Panc1 (cell line): ENCODE measurements around the gene CUL9. TPM values are rescaled to one million over a fixed set of nuclear protein-coding genes. Genes with fewer than 3 reads are reported as not detected.

ENCODE experiments used
- ATAC-seq: fragments of 200-7000 bp; cut with Tn5 transposase; 2 replicates; pipeline ENCODE4 v1.9.1; 2020; ENCODE audit warnings: mild to moderate bottlenecking, moderate library complexity
- BruUV-seq: library from RNA; stranded (reverse); fragments of 400-500 nt; replicated peaks from 2 replicates; lab custom pipeline; 2021; lab: Mats Ljungman, UMichigan
- CTCF ChIA-PET: fragments of 300-600 bp; sonication (Branson Sonifier 250); formaldehyde crosslinking; loops from one replicate; lab custom pipeline; 2022; ENCODE audit warnings: antibody characterized with exemption; lab: Charles Lee
- POLR2A ChIA-PET: fragments of 300-600 bp; sonication (Branson Sonifier 250); formaldehyde crosslinking; loops from one replicate; lab custom pipeline; 2022; ENCODE audit warnings: antibody characterized with exemption; lab: Charles Lee
- DNase-seq: peaks from one replicate; pipeline ENCODE4 v3.0.0-alpha.2; 2010; ENCODE audit warnings: low read depth, low spot score
- H3K27ac ChIP-seq: 2 replicates; pipeline ENCODE4 v1.5.1; 2011; ENCODE audit warnings: mild to moderate bottlenecking, low read length, inconsistent platforms
- H3K27me3 ChIP-seq: fragments of 200-500 bp; sonication (Bioruptor generic); 2 replicates; pipeline ENCODE4 v1.6.0; 2014; ENCODE audit warnings: low read length, inconsistent platforms; ENCODE audit not compliant: control insufficient read depth, insufficient read depth
- H3K36me3 ChIP-seq: fragments of 200-500 bp; sonication (Bioruptor generic); 2 replicates; pipeline ENCODE4 v1.5.1; 2014; ENCODE audit warnings: inconsistent platforms, mild to moderate bottlenecking, low read length, moderate library complexity; ENCODE audit not compliant: control insufficient read depth, insufficient read depth
- H3K4me1 ChIP-seq: 2 replicates; pipeline ENCODE4 v1.5.1; 2011; ENCODE audit warnings: inconsistent platforms, mild to moderate bottlenecking, low read length, moderate library complexity; ENCODE audit not compliant: control insufficient read depth, insufficient read depth
- H3K4me3 ChIP-seq, 2 experiments: 2 replicates each; pipeline ENCODE4 v1.5.1; 2011 to 2012; ENCODE audit warnings: low read depth in 2 of 2, low read length in 2 of 2, mild to moderate bottlenecking in 2 of 2, inconsistent platforms in 1 of 2, moderate library complexity in 1 of 2
- H3K9me3 ChIP-seq: fragments of 200-500 bp; sonication (Bioruptor generic); 2 replicates; pipeline ENCODE4 v1.5.1; 2014; ENCODE audit warnings: low read depth, mild to moderate bottlenecking, inconsistent platforms, low read length, moderate library complexity; ENCODE audit not compliant: control insufficient read depth, insufficient read depth
- CTCF ChIP-seq: fragments of 450-650 bp; IDR thresholded peaks from 2 replicates; pipeline ENCODE4 v1.5.1; 2017; ENCODE audit warnings: mild to moderate bottlenecking
- POLR2AphosphoS5 ChIP-seq: IDR thresholded peaks from 2 replicates; pipeline ENCODE4 v1.6.1; 2012; ENCODE audit warnings: mild to moderate bottlenecking, low read depth, low read length, moderate library complexity
- REST ChIP-seq, 2 experiments: IDR thresholded peaks; 2 replicates each; pipeline ENCODE4 v1.6.1; 2011 to 2012; ENCODE audit warnings: low read depth in 2 of 2, control low read depth in 1 of 2, low read length in 1 of 2, mild to moderate bottlenecking in 1 of 2, moderate library complexity in 1 of 2; ENCODE audit not compliant: insufficient read depth in 1 of 2
- SIN3A ChIP-seq: IDR thresholded peaks from 2 replicates; pipeline ENCODE4 v1.6.1; 2012; ENCODE audit warnings: low read depth, mild to moderate bottlenecking, low read length, moderate library complexity, borderline replicate concordance; ENCODE audit not compliant: insufficient read depth
- TCF7L2 ChIP-seq: IDR thresholded peaks from 2 replicates; pipeline ENCODE4 v1.6.1; 2011; ENCODE audit warnings: mild to moderate bottlenecking, low read depth, low read length, inconsistent platforms
- in situ Hi-C: cut with HindIII; loops from 2 replicates; pipeline ENCODE4 v1.10.0; 2016; ENCODE audit warnings: low sequenced_read_pairs, low pct_unique_long_range_greater_than_20kb
- intact Hi-C: fragments of 100-400 bp; cut with micrococcal nuclease; formaldehyde crosslinking; loops from one replicate; pipeline ENCODE4 v1.10.0; 2022; ENCODE audit not compliant: unreplicated experiment
- total RNA-seq: library from RNA; stranded (reverse); gene quantifications from one replicate; pipeline ENCODE4 v1.2.1, GENCODE V29; 2021; ENCODE audit not compliant: unreplicated experiment

The CUL9 gene
- total RNA-seq, 1 experiment from 2014 or later: 54.3 TPM

- TF ChIP-seq SIN3A: no peak
- no peak for TF ChIP-seq TCF7L2
- TF ChIP-seq REST (IDR thresholded peaks at IDR 0.05; ENCODE audit: insufficient read depth in 1 of 2, low read depth in 2 of 2, low read length in 1 of 2): no peak
- no peak for TF ChIP-seq CTCF
- TF ChIP-seq POLR2AphosphoS5: no peak
- no peak for DNase-seq
- Histone ChIP-seq H3K27me3 (peaks cover 3% of the 10 kb centered on the region; the same call in 1 of the 2 replicates), H3K4me1 (no peaks in the 10 kb centered on the region), H3K27ac (no peak overlapping the region), H3K4me3 (no peak overlapping the region), H3K36me3 (no peaks in the 10 kb centered on the region), H3K9me3 (no peaks in the 10 kb centered on the region)
- POLR2A ChIA-PET: interaction anchor here (0.6 kb wide), 1 partner anchor 115 kb away, joined by 6 read pairs; no protein-coding TSS in a partner anchor
- BruUV-seq: no TSS peak
- ATAC-seq: no peak
- CTCF ChIA-PET: no interaction called here
- intact Hi-C loops: no loop called here
- in situ Hi-C loops: no loop called here
Measured at GRCh38 chr6:43231053-43231452, 49.1 kb downstream of the CUL9 start.

GRCh38 chr6:43231735-43232450 is 49.9 kb downstream of the CUL9 start:
- POLR2A ChIA-PET: no interaction called here

More at GRCh38 chr6:43231735-43232450, 49.9 kb downstream of the CUL9 start:
- intact Hi-C loops: no loop called here
- in situ Hi-C loops: no loop called here
- Histone ChIP-seq H3K4me1 (no peaks in the 10 kb centered on the region), H3K36me3 (no peaks in the 10 kb centered on the region), H3K9me3 (no peaks in the 10 kb centered on the region), H3K27me3 (peaks cover 5% of the 10 kb centered on the region; the same call in 1 of the 2 replicates), H3K27ac (no peak overlapping the region), H3K4me3 (no peak overlapping the region)
- DNase-seq (no peak), ATAC-seq (no peak)
- BruUV-seq: no TSS peak
- no peak for TF ChIP-seq SIN3A
- no peak for TF ChIP-seq CTCF
- no peak for TF ChIP-seq REST (IDR thresholded peaks at IDR 0.05; ENCODE audit: insufficient read depth in 1 of 2, low read depth in 2 of 2, low read length in 1 of 2)
- no peak for TF ChIP-seq POLR2AphosphoS5
- TF ChIP-seq TCF7L2: no peak
- CTCF ChIA-PET: no interaction called here
